ENCODE results near the gene MKX.

MKX gene
- 0 to 6.1 (median 0.74) reads per million in 9 experiments for total RNA-seq

- DNase-seq (peak in 2 of 3 experiments; percentile 24 to 40), ATAC-seq (replicated peaks) (peak; percentile 5)
- H3K27ac Mint-ChIP-seq = peak within 1 kb of the TSS in 1 of 2 donors; percentile 24
- H3K27me3 Mint-ChIP-seq = peaks cover 63 to 83% of the 10 kb centered on the region in 2 donors
- H3K4me3 Mint-ChIP-seq = peak within 1 kb of the TSS; percentile 82 to 86
- H3K36me3 Mint-ChIP-seq (ENCODE audit: insufficient read depth) = peaks cover 17% of the 10 kb centered on the region
- H3K4me1 Mint-ChIP-seq (ENCODE audit: low read depth in 2 of 2) = peaks cover 24 to 38% of the 10 kb centered on the region in 2 donors
- no peaks in the 10 kb centered on the region for H3K9me3 Mint-ChIP-seq
Measured at GRCh38 chr10:27745732-27746396, at the start of gene MKX. Gene MKX, minus strand, starts transcription at chr10:27745819. Its CDS starts 2,404 bp downstream, at chr10:27743415.

GRCh38 chr10:27794157-27794556 is 48.5 kb upstream of the MKX start:
- Mint-ChIP-seq H3K4me1 (ENCODE audit: low read depth in 2 of 2) (no peaks in the 10 kb centered on the region), H3K27ac (no peak overlapping the region), H3K36me3 (ENCODE audit: insufficient read depth) (no peaks in the 10 kb centered on the region), H3K9me3 (no peaks in the 10 kb centered on the region), H3K4me3 (no peak overlapping the region), H3K27me3 (peaks cover 58% of the 10 kb centered on the region in 2 donors)
- ATAC-seq (replicated peaks) = no peak
- DNase-seq = no peak

GRCh38 chr10:27792216-27792615 is 46.6 kb upstream of the MKX start:
- H3K27me3 Mint-ChIP-seq = peaks cover 64 to 72% of the 10 kb centered on the region in 2 donors
- H3K4me3 Mint-ChIP-seq = no peak overlapping the region
- DNase-seq (no peak), ATAC-seq (replicated peaks) (no peak)
- H3K4me1 Mint-ChIP-seq (ENCODE audit: low read depth in 2 of 2) = no peaks in the 10 kb centered on the region
- no peaks in the 10 kb centered on the region for H3K9me3 Mint-ChIP-seq
- no peaks in the 10 kb centered on the region for H3K36me3 Mint-ChIP-seq (ENCODE audit: insufficient read depth)
- H3K27ac Mint-ChIP-seq = no peak overlapping the region

GRCh38 chr10:27784272-27784671 is 38.7 kb upstream of the MKX start:
- H3K27me3 Mint-ChIP-seq = peaks cover 47 to 66% of the 10 kb centered on the region in 2 donors
- no peak overlapping the region for H3K27ac Mint-ChIP-seq
- no peak overlapping the region for H3K4me3 Mint-ChIP-seq
- H3K36me3 Mint-ChIP-seq (ENCODE audit: insufficient read depth) = no peaks in the 10 kb centered on the region
- no peaks in the 10 kb centered on the region for H3K4me1 Mint-ChIP-seq (ENCODE audit: low read depth in 2 of 2)
- DNase-seq = no peak
- ATAC-seq (replicated peaks) = no peak
- peaks cover 0 to 7% of the 10 kb centered on the region in 2 donors for H3K9me3 Mint-ChIP-seq

- no peak overlapping the region for H3K4me3 Mint-ChIP-seq
- peaks cover 0 to 7% of the 10 kb centered on the region in 2 donors for H3K9me3 Mint-ChIP-seq
- peaks cover 41 to 62% of the 10 kb centered on the region in 2 donors for H3K27me3 Mint-ChIP-seq
- DNase-seq = peak; percentile 5 to 18 (median 11)
- no peaks in the 10 kb centered on the region for H3K36me3 Mint-ChIP-seq (ENCODE audit: insufficient read depth)
- H3K4me1 Mint-ChIP-seq (ENCODE audit: low read depth in 2 of 2) = no peaks in the 10 kb centered on the region
- H3K27ac Mint-ChIP-seq = no peak overlapping the region
- ATAC-seq (replicated peaks) = peak; percentile 78
Measured at GRCh38 chr10:27783660-27784059, 38.0 kb upstream of the MKX start.

- DNase-seq = no peak
- H3K4me3 Mint-ChIP-seq = no peak overlapping the region
- H3K27ac Mint-ChIP-seq = no peak overlapping the region
- no peaks in the 10 kb centered on the region for H3K4me1 Mint-ChIP-seq (ENCODE audit: low read depth in 2 of 2)
- ATAC-seq (replicated peaks) = no peak
- H3K9me3 Mint-ChIP-seq = peaks cover 0 to 7% of the 10 kb centered on the region in 2 donors
- H3K27me3 Mint-ChIP-seq = peaks cover 41 to 72% of the 10 kb centered on the region in 2 donors
- no peaks in the 10 kb centered on the region for H3K36me3 Mint-ChIP-seq (ENCODE audit: insufficient read depth)
Measured at GRCh38 chr10:27779462-27780015, 33.9 kb upstream of the MKX start.

GRCh38 chr10:27774831-27775230 is 29.2 kb upstream of the MKX start:
- H3K27me3 Mint-ChIP-seq = peaks cover 72 to 86% of the 10 kb centered on the region in 2 donors
- no peaks in the 10 kb centered on the region for H3K9me3 Mint-ChIP-seq
- no peaks in the 10 kb centered on the region for H3K36me3 Mint-ChIP-seq (ENCODE audit: insufficient read depth)
- DNase-seq (no peak), ATAC-seq (replicated peaks) (no peak)
- no peak overlapping the region for H3K4me3 Mint-ChIP-seq
- no peak overlapping the region for H3K27ac Mint-ChIP-seq
- H3K4me1 Mint-ChIP-seq (ENCODE audit: low read depth in 2 of 2) = no peaks in the 10 kb centered on the region

- H3K36me3 Mint-ChIP-seq (ENCODE audit: insufficient read depth) = no peaks in the 10 kb centered on the region
- no peak overlapping the region for H3K27ac Mint-ChIP-seq
- DNase-seq (no peak), ATAC-seq (replicated peaks) (peak; percentile 19)
- peaks cover 74 to 76% of the 10 kb centered on the region in 2 donors for H3K27me3 Mint-ChIP-seq
- H3K4me3 Mint-ChIP-seq = no peak overlapping the region
- H3K4me1 Mint-ChIP-seq (ENCODE audit: low read depth in 2 of 2) = no peaks in the 10 kb centered on the region
- H3K9me3 Mint-ChIP-seq = no peaks in the 10 kb centered on the region
Measured at GRCh38 chr10:27771231-27771630, 25.6 kb upstream of the MKX start.

- Mint-ChIP-seq H3K27me3 (peaks cover 63 to 70% of the 10 kb centered on the region in 2 donors), H3K27ac (no peak overlapping the region), H3K4me3 (no peak overlapping the region), H3K36me3 (ENCODE audit: insufficient read depth) (no peaks in the 10 kb centered on the region), H3K4me1 (ENCODE audit: low read depth in 2 of 2) (no peaks in the 10 kb centered on the region), H3K9me3 (no peaks in the 10 kb centered on the region)
- no peak for ATAC-seq (replicated peaks)
- DNase-seq = no peak
Measured at GRCh38 chr10:27770181-27770580, 24.6 kb upstream of the MKX start.

GRCh38 chr10:27760867-27761266 is 15.2 kb upstream of the MKX start:
- ATAC-seq (replicated peaks) = no peak
- Mint-ChIP-seq H3K36me3 (ENCODE audit: insufficient read depth) (no peaks in the 10 kb centered on the region), H3K9me3 (no peaks in the 10 kb centered on the region), H3K27ac (no peak overlapping the region), H3K4me3 (no peak overlapping the region), H3K27me3 (peaks cover 24 to 36% of the 10 kb centered on the region in 2 donors), H3K4me1 (ENCODE audit: low read depth in 2 of 2) (no peaks in the 10 kb centered on the region)
- no peak for DNase-seq

GRCh38 chr10:27759483-27760272 is 14.1 kb upstream of the MKX start:
- ATAC-seq (replicated peaks) (no peak), DNase-seq (no peak)
- Mint-ChIP-seq H3K9me3 (no peaks in the 10 kb centered on the region), H3K36me3 (ENCODE audit: insufficient read depth) (no peaks in the 10 kb centered on the region), H3K27ac (no peak overlapping the region), H3K4me3 (no peak overlapping the region), H3K4me1 (ENCODE audit: low read depth in 2 of 2) (no peaks in the 10 kb centered on the region), H3K27me3 (peaks cover 35 to 36% of the 10 kb centered on the region in 2 donors)

GRCh38 chr10:27752673-27753237 is 7.1 kb upstream of the MKX start:
- ATAC-seq (replicated peaks) (no peak), DNase-seq (no peak)
- Mint-ChIP-seq H3K27ac (no peak overlapping the region), H3K4me3 (no peak overlapping the region), H3K27me3 (peaks cover 50 to 75% of the 10 kb centered on the region in 2 donors), H3K36me3 (ENCODE audit: insufficient read depth) (no peaks in the 10 kb centered on the region), H3K9me3 (no peaks in the 10 kb centered on the region), H3K4me1 (ENCODE audit: low read depth in 2 of 2) (peaks cover 0 to 2% of the 10 kb centered on the region in 2 donors)

- peaks cover 24 to 31% of the 10 kb centered on the region in 2 donors for H3K4me1 Mint-ChIP-seq (ENCODE audit: low read depth in 2 of 2)
- no peak overlapping the region for H3K4me3 Mint-ChIP-seq
- DNase-seq (no peak), ATAC-seq (replicated peaks) (no peak)
- H3K27me3 Mint-ChIP-seq = peaks cover 76 to 93% of the 10 kb centered on the region in 2 donors
- H3K27ac Mint-ChIP-seq = no peak overlapping the region
- H3K9me3 Mint-ChIP-seq = no peaks in the 10 kb centered on the region
- H3K36me3 Mint-ChIP-seq (ENCODE audit: insufficient read depth) = peaks cover 9% of the 10 kb centered on the region
Measured at GRCh38 chr10:27748601-27749000, 3.0 kb upstream of the MKX start.
